ENCODE results near the gene GIMD1. TPM values are rescaled to one million over a fixed set of nuclear protein-coding genes. Genes with fewer than 3 reads are reported as not detected.

GIMD1 gene
- not detected in 2 replicates for total RNA-seq

GRCh38 chr4:106368678-106369077 is at the start of gene GIMD1:
Gene GIMD1, minus strand, starts transcription at chr4:106368778. Its CDS starts 1,343 bp downstream, at chr4:106367435.

GRCh38 chr4:106315968-106316772 is 52.4 kb downstream of the GIMD1 start, which contains the start of the genes AIMP1 and TBCK:
Gene AIMP1, plus strand, starts transcription at chr4:106316550. Its CDS starts 8,460 bp downstream, at chr4:106325010.
Gene TBCK, minus strand, starts transcription at chr4:106316209. Its CDS starts 7,249 bp downstream, at chr4:106308960.

Other genes starting within 250 kb of the GIMD1 start
- 18.8 and 45.3 TPM in 2 replicates for gene TBCK, start 52.6 kb downstream of the GIMD1 start, total RNA-seq
- 23.9 and 36.3 TPM in 2 replicates for gene AIMP1, start 52.2 kb downstream of the GIMD1 start, total RNA-seq

Measured in nasal cavity respiratory epithelium epithelial cell of viscerocranial mucosa (primary cell).